Panc1 (cell line): ENCODE data around the gene CTSK. TPM values are rescaled to one million over a fixed set of nuclear protein-coding genes. Genes with fewer than 3 reads are reported as not detected.

ENCODE experiments used
- ATAC-seq: fragments of 200-7000 bp; cut with Tn5 transposase; 2 replicates; pipeline ENCODE4 v1.9.1; 2020; ENCODE audit warnings: mild to moderate bottlenecking, moderate library complexity
- BruUV-seq: library from RNA; stranded (reverse); fragments of 400-500 nt; replicated peaks from 2 replicates; lab custom pipeline; 2021; lab: Mats Ljungman, UMichigan
- CTCF ChIA-PET: fragments of 300-600 bp; sonication (Branson Sonifier 250); formaldehyde crosslinking; loops from one replicate; lab custom pipeline; 2022; ENCODE audit warnings: antibody characterized with exemption; lab: Charles Lee
- POLR2A ChIA-PET: fragments of 300-600 bp; sonication (Branson Sonifier 250); formaldehyde crosslinking; loops from one replicate; lab custom pipeline; 2022; ENCODE audit warnings: antibody characterized with exemption; lab: Charles Lee
- DNase-seq: peaks from one replicate; pipeline ENCODE4 v3.0.0-alpha.2; 2010; ENCODE audit warnings: low read depth, low spot score
- H3K27ac ChIP-seq: 2 replicates; pipeline ENCODE4 v1.5.1; 2011; ENCODE audit warnings: mild to moderate bottlenecking, low read length, inconsistent platforms
- H3K27me3 ChIP-seq: fragments of 200-500 bp; sonication (Bioruptor generic); 2 replicates; pipeline ENCODE4 v1.6.0; 2014; ENCODE audit warnings: low read length, inconsistent platforms; ENCODE audit not compliant: control insufficient read depth, insufficient read depth
- H3K36me3 ChIP-seq: fragments of 200-500 bp; sonication (Bioruptor generic); 2 replicates; pipeline ENCODE4 v1.5.1; 2014; ENCODE audit warnings: inconsistent platforms, mild to moderate bottlenecking, low read length, moderate library complexity; ENCODE audit not compliant: control insufficient read depth, insufficient read depth
- H3K4me1 ChIP-seq: 2 replicates; pipeline ENCODE4 v1.5.1; 2011; ENCODE audit warnings: inconsistent platforms, mild to moderate bottlenecking, low read length, moderate library complexity; ENCODE audit not compliant: control insufficient read depth, insufficient read depth
- H3K4me3 ChIP-seq, 2 experiments: 2 replicates each; pipeline ENCODE4 v1.5.1; 2011 to 2012; ENCODE audit warnings: low read depth in 2 of 2, low read length in 2 of 2, mild to moderate bottlenecking in 2 of 2, inconsistent platforms in 1 of 2, moderate library complexity in 1 of 2
- H3K9me3 ChIP-seq: fragments of 200-500 bp; sonication (Bioruptor generic); 2 replicates; pipeline ENCODE4 v1.5.1; 2014; ENCODE audit warnings: low read depth, mild to moderate bottlenecking, inconsistent platforms, low read length, moderate library complexity; ENCODE audit not compliant: control insufficient read depth, insufficient read depth
- CTCF ChIP-seq: fragments of 450-650 bp; IDR thresholded peaks from 2 replicates; pipeline ENCODE4 v1.5.1; 2017; ENCODE audit warnings: mild to moderate bottlenecking
- POLR2AphosphoS5 ChIP-seq: IDR thresholded peaks from 2 replicates; pipeline ENCODE4 v1.6.1; 2012; ENCODE audit warnings: mild to moderate bottlenecking, low read depth, low read length, moderate library complexity
- REST ChIP-seq, 2 experiments: IDR thresholded peaks; 2 replicates each; pipeline ENCODE4 v1.6.1; 2011 to 2012; ENCODE audit warnings: low read depth in 2 of 2, control low read depth in 1 of 2, low read length in 1 of 2, mild to moderate bottlenecking in 1 of 2, moderate library complexity in 1 of 2; ENCODE audit not compliant: insufficient read depth in 1 of 2
- SIN3A ChIP-seq: IDR thresholded peaks from 2 replicates; pipeline ENCODE4 v1.6.1; 2012; ENCODE audit warnings: low read depth, mild to moderate bottlenecking, low read length, moderate library complexity, borderline replicate concordance; ENCODE audit not compliant: insufficient read depth
- TCF7L2 ChIP-seq: IDR thresholded peaks from 2 replicates; pipeline ENCODE4 v1.6.1; 2011; ENCODE audit warnings: mild to moderate bottlenecking, low read depth, low read length, inconsistent platforms
- in situ Hi-C: cut with HindIII; loops from 2 replicates; pipeline ENCODE4 v1.10.0; 2016; ENCODE audit warnings: low sequenced_read_pairs, low pct_unique_long_range_greater_than_20kb
- intact Hi-C: fragments of 100-400 bp; cut with micrococcal nuclease; formaldehyde crosslinking; loops from one replicate; pipeline ENCODE4 v1.10.0; 2022; ENCODE audit not compliant: unreplicated experiment
- total RNA-seq: library from RNA; stranded (reverse); gene quantifications from one replicate; pipeline ENCODE4 v1.2.1, GENCODE V29; 2021; ENCODE audit not compliant: unreplicated experiment

CTSK gene
- total RNA-seq, 1 experiment from 2014 or later, result 4.4 TPM

- Histone ChIP-seq H3K27me3 (no peaks in the 10 kb centered on the region), H3K9me3 (no peaks in the 10 kb centered on the region), H3K27ac (no peak overlapping the region), H3K4me1 (no peaks in the 10 kb centered on the region), H3K36me3 (peaks cover 16% of the 10 kb centered on the region), H3K4me3 (no peak overlapping the region)
- ATAC-seq (peak; percentile 97), DNase-seq (peak; percentile 42)
- BruUV-seq, result no TSS peak
- ChIA-PET CTCF (interaction anchor here (0.6 to 1.2 kb wide), 10 partner anchors 10 to 733 kb away, joined by 3 to 8 read pairs (median 3); no protein-coding TSS in a partner anchor), POLR2A (no interaction called here)
- intact Hi-C loops (loop anchor here (5.0 kb wide), 1 partner anchor 251 kb away; no protein-coding TSS in a partner anchor), in situ Hi-C loops (no loop called here)
- TF ChIP-seq CTCF, result peak; percentile 89
- TF ChIP-seq REST (IDR thresholded peaks at IDR 0.05; ENCODE audit: insufficient read depth in 1 of 2, low read depth in 2 of 2, low read length in 1 of 2), result no peak
These were observed 5.1 kb upstream of the CTSK start for GRCh38 chr1:150813028-150813707.

- in situ Hi-C loops (no loop called here), intact Hi-C loops (loop anchor here (5.0 kb wide), 1 partner anchor 249 kb away; no protein-coding TSS in a partner anchor)
- no peaks in the 10 kb centered on the region for H3K9me3 ChIP-seq
- no peak for TF ChIP-seq CTCF
- TF ChIP-seq TCF7L2, result no peak
- TF ChIP-seq SIN3A, result no peak
- TF ChIP-seq REST (IDR thresholded peaks at IDR 0.05; ENCODE audit: insufficient read depth in 1 of 2, low read depth in 2 of 2, low read length in 1 of 2), result no peak
- TF ChIP-seq POLR2AphosphoS5, result no peak
- no peaks in the 10 kb centered on the region for H3K27me3 ChIP-seq
- no TSS peak for BruUV-seq
- H3K4me3 ChIP-seq, result no peak overlapping the region
- no peaks in the 10 kb centered on the region for H3K4me1 ChIP-seq
- ATAC-seq, result no peak
- H3K27ac ChIP-seq, result no peak overlapping the region
- peaks cover 16% of the 10 kb centered on the region for H3K36me3 ChIP-seq
- ChIA-PET POLR2A (no interaction called here), CTCF (no interaction called here)
- no peak for DNase-seq
These were observed 3.0 kb upstream of the CTSK start for GRCh38 chr1:150810958-150811659.
